SK-N-SH (cell line): ENCODE results near the gene ADAMTS3. TPM values are rescaled to one million over a fixed set of nuclear protein-coding genes. Genes with fewer than 3 reads are reported as not detected.

ENCODE experiments used
- CTCF ChIA-PET: fragments of 300-600, 350-600 bp; formaldehyde crosslinking; extraction: SDS; loops from one replicate; lab custom pipeline; 2021; lab: Yijun Ruan, JAX
- POLR2A ChIA-PET: fragments of 350-600 bp; sonication (Branson Sonifier 250); formaldehyde crosslinking; extraction: SDS; loops from one replicate; lab custom pipeline; 2020; ENCODE audit warnings: antibody characterized with exemption, inconsistent platforms; lab: Yijun Ruan, JAX
- DNase-seq: peaks from one replicate; pipeline ENCODE4 v3.0.0; 2012
- H2AFZ ChIP-seq: fragments of 200-600 bp; sonication (generic); 2 replicates; pipeline ENCODE4 v1.8.1; 2016; ENCODE audit warnings: antibody characterized with exemption, mild to moderate bottlenecking, low read depth
- H3F3A ChIP-seq: fragments of 200-600 bp; sonication (generic); replicated peaks from 2 replicates; pipeline ENCODE3; 2016; ENCODE audit warnings: antibody characterized with exemption, mild to moderate bottlenecking; ENCODE audit not compliant: insufficient read depth
- H3K27ac ChIP-seq, 2 experiments: fragments of 200-500 bp in 1 of 2; fragments of 200-600 bp in 1 of 2; sonication (Bioruptor generic) in 1 of 2; sonication (generic), shearing (Covaris generic) in 1 of 2; 2 replicates each; pipeline versions ENCODE4 v1.5.1 to v1.6.1; 2014 to 2016; ENCODE audit warnings: low read depth in 2 of 2, inconsistent platforms in 1 of 2, low read length in 1 of 2, mild to moderate bottlenecking in 1 of 2, mixed read lengths in 1 of 2
- H3K27me3 ChIP-seq: fragments of 200-600 bp; sonication (generic), shearing (Covaris generic); 2 replicates; pipeline ENCODE4 v1.6.1; 2016; ENCODE audit warnings: mixed run types; ENCODE audit not compliant: insufficient read depth
- H3K36me3 ChIP-seq, 2 experiments: fragments of 200-500 bp in 1 of 2; fragments of 200-600 bp in 1 of 2; sonication (Bioruptor generic) in 1 of 2; sonication (generic) in 1 of 2; replicated peaks in 1 of 2; 2 replicates each; pipeline versions ENCODE3 to v1.5.1; 2014 to 2016; ENCODE audit warnings: low read length in 1 of 2, mild to moderate bottlenecking in 1 of 2; ENCODE audit not compliant: insufficient read depth in 2 of 2, control insufficient read depth in 1 of 2
- H3K4me1 ChIP-seq, 2 experiments: fragments of 200-500 bp in 1 of 2; fragments of 200-600 bp in 1 of 2; sonication (Bioruptor generic) in 1 of 2; sonication (generic), shearing (Covaris generic) in 1 of 2; 2 replicates each; pipeline versions ENCODE4 v1.5.1 to v1.6.1; 2014 to 2016; ENCODE audit warnings: low read depth in 1 of 2, low read length in 1 of 2, mixed run types in 1 of 2; ENCODE audit not compliant: insufficient read depth in 2 of 2, control insufficient read depth in 1 of 2
- H3K4me2 ChIP-seq: fragments of 200-600 bp; sonication (generic), shearing (Covaris generic); 2 replicates; pipeline ENCODE4 v1.6.1; 2017; ENCODE audit warnings: mixed run types
- H3K4me3 ChIP-seq, 2 experiments: fragments of 200-500 bp in 1 of 2; fragments of 200-600 bp in 1 of 2; sonication (Bioruptor generic) in 1 of 2; sonication (generic), shearing (Covaris generic) in 1 of 2; 2 replicates each; pipeline versions ENCODE4 v1.5.1 to v1.8.1; 2014 to 2016; ENCODE audit warnings: low read depth in 2 of 2, inconsistent platforms in 1 of 2, low read length in 1 of 2, mild to moderate bottlenecking in 1 of 2, mixed read lengths in 1 of 2, moderate library complexity in 1 of 2
- H3K79me2 ChIP-seq: fragments of 200-600 bp; sonication (generic); 2 replicates; pipeline ENCODE4 v1.8.1; 2017; ENCODE audit warnings: mild to moderate bottlenecking; ENCODE audit not compliant: insufficient read depth
- H3K9ac ChIP-seq: fragments of 200-600 bp; sonication (generic); 2 replicates; pipeline ENCODE4 v1.6.1; 2017; ENCODE audit warnings: mixed run types
- H3K9me2 ChIP-seq: fragments of 200-600 bp; sonication (generic); 2 replicates; pipeline ENCODE4 v1.6.1; 2017; ENCODE audit warnings: mixed run types
- H3K9me3 ChIP-seq: fragments of 200-600 bp; sonication (generic); 2 replicates; pipeline ENCODE4 v1.6.1; 2017; ENCODE audit warnings: mixed run types, mild to moderate bottlenecking, moderate library complexity
- H4K20me1 ChIP-seq: fragments of 200-600 bp; sonication (generic); 2 replicates; pipeline ENCODE4 v1.6.1; 2017; ENCODE audit warnings: mild to moderate bottlenecking, mixed run types; ENCODE audit not compliant: insufficient read depth
- CHD2 ChIP-seq: fragments of 150-350 bp; IDR thresholded peaks from 2 replicates; pipeline ENCODE4 v1.6.1; 2018; ENCODE audit warnings: low read length; ENCODE audit not compliant: partially characterized antibody
- CTCF ChIP-seq: fragments of 200-600 bp; sonication (generic); IDR thresholded peaks from 2 replicates; pipeline ENCODE4 v1.6.1; 2017; ENCODE audit warnings: antibody characterized with exemption, mild to moderate bottlenecking, moderate library complexity
- EP300 ChIP-seq, 2 experiments: IDR thresholded peaks; 2 replicates each; pipeline versions ENCODE4 v1.4.0 to v1.6.1; 2012; ENCODE audit warnings: borderline replicate concordance in 1 of 2, low read depth in 1 of 2, low read length in 1 of 2
- EZH2phosphoT487 ChIP-seq: fragments of 200-600 bp; sonication (generic); IDR thresholded peaks from 2 replicates; pipeline ENCODE4 v1.6.1; 2017; ENCODE audit warnings: low read depth, mixed run types, mild to moderate bottlenecking, antibody characterized with exemption, moderate library complexity, borderline replicate concordance
- FOXM1 ChIP-seq: IDR thresholded peaks from 2 replicates; pipeline ENCODE4 v1.4.0; 2012; ENCODE audit warnings: low read depth, mild to moderate bottlenecking
- GABPA ChIP-seq: IDR thresholded peaks from 2 replicates; pipeline ENCODE4 v1.4.0; 2012; ENCODE audit warnings: low read depth, mild to moderate bottlenecking
- IRF3 ChIP-seq: fragments of 150-350 bp; IDR thresholded peaks from 2 replicates; pipeline ENCODE4 v1.6.1; 2016; ENCODE audit warnings: mild to moderate bottlenecking, low read depth, low read length
- MAX ChIP-seq: IDR thresholded peaks from 2 replicates; pipeline ENCODE4 v1.4.0; 2012; ENCODE audit warnings: low read depth
- MEF2A ChIP-seq: IDR thresholded peaks from 2 replicates; pipeline ENCODE4 v1.4.0; 2012; ENCODE audit warnings: low read depth, borderline replicate concordance
- NRF1 ChIP-seq: IDR thresholded peaks from 2 replicates; pipeline ENCODE4 v1.6.1; 2012; ENCODE audit warnings: low read depth, mild to moderate bottlenecking, low read length
- PBX3 ChIP-seq: IDR thresholded peaks from 2 replicates; pipeline ENCODE4; 2012
- POLR2AphosphoS5 ChIP-seq: IDR thresholded peaks from 2 replicates; pipeline ENCODE4 v1.6.1; 2012; ENCODE audit warnings: low read depth, low read length
- RAD21 ChIP-seq: IDR thresholded peaks from 2 replicates; pipeline ENCODE4 v1.6.1; 2012; ENCODE audit warnings: mild to moderate bottlenecking, low read length
- RFX5 ChIP-seq: IDR thresholded peaks from 2 replicates; pipeline ENCODE4 v1.6.1; 2012; ENCODE audit warnings: mild to moderate bottlenecking, improper control_type of control experiment, low read length
- RXRA ChIP-seq: IDR thresholded peaks from 2 replicates; pipeline ENCODE4 v1.4.0; 2012; ENCODE audit warnings: low read depth, mild to moderate bottlenecking, borderline replicate concordance
- TAF1 ChIP-seq: IDR thresholded peaks from 2 replicates; pipeline ENCODE4 v1.6.1; 2012; ENCODE audit warnings: low read depth, mild to moderate bottlenecking, low read length, moderate library complexity, borderline replicate concordance
- USF1 ChIP-seq: IDR thresholded peaks from 2 replicates; pipeline ENCODE4 v1.4.0; 2012; ENCODE audit warnings: low read depth, borderline replicate concordance
- USF2 ChIP-seq: fragments of 150-350 bp; IDR thresholded peaks from 2 replicates; pipeline ENCODE4 v1.6.1; 2017; ENCODE audit warnings: antibody characterized with exemption, low read length, low read depth, borderline replicate concordance
- polyA plus RNA-seq, 3 experiments: library from polyadenylated mRNA; depleted of rRNA; stranded (reverse); fragments of >200 nt; gene quantifications; 2 replicates each; pipeline ENCODE4 v1.2.3, GENCODE V29; 2012

Gene ADAMTS3
- polyA plus RNA-seq, 1 of the 3 experiments (the other 2 are of a cell fraction), result 0.99 TPM

- TF ChIP-seq CTCF (no peak), IRF3 (no peak), TAF1 (no peak), POLR2AphosphoS5 (no peak), GABPA (no peak), EP300 (IDR thresholded peaks at IDR 0.05; ENCODE audit: borderline replicate concordance in 1 of 2, low read depth in 1 of 2, low read length in 1 of 2) (peak in 1 of 2 experiments; percentile 50; a peak in 1 of 4 replicates), FOXM1 (no peak), MEF2A (no peak), NRF1 (no peak)
Observed at GRCh38 chr4:72377491-72378194, 191.4 kb downstream of the ADAMTS3 start (continued).

GRCh38 chr4:72376901-72377300 is 192.1 kb downstream of the ADAMTS3 start:
- H2AFZ ChIP-seq, result no peak overlapping the region
- no peak overlapping the region for H3K27ac ChIP-seq
- POLR2A ChIA-PET, result no interaction called here
- CTCF ChIA-PET, result interaction anchor here (1.1 kb wide), 1 partner anchor 20 kb away, joined by 3 read pairs; no protein-coding TSS in a partner anchor
- H3K9ac ChIP-seq, result no peak overlapping the region
- TF ChIP-seq EP300 (IDR thresholded peaks at IDR 0.05; ENCODE audit: borderline replicate concordance in 1 of 2, low read depth in 1 of 2, low read length in 1 of 2) (no peak), TAF1 (no peak), USF2 (no peak), GABPA (no peak), RAD21 (no peak), RFX5 (no peak), USF1 (no peak), CHD2 (no peak), RXRA (no peak), PBX3 (no peak), MAX (no peak), EZH2phosphoT487 (no peak), CTCF (no peak)
- TF ChIP-seq, all 33 proteins: peak for 0
- Histone ChIP-seq H3K9me3 (no peaks in the 10 kb centered on the region), H3K4me1 (peaks cover 0 to 28% of the 10 kb centered on the region in 2 experiments; a peak in 3 of 4 replicates), H3K36me3 (no peaks in the 10 kb centered on the region), H3K79me2 (no peaks in the 10 kb centered on the region), H3F3A (peaks cover 15% of the 10 kb centered on the region), H3K27me3 (no peaks in the 10 kb centered on the region), H3K4me3 (no peak overlapping the region), H3K4me2 (no peak overlapping the region), H3K9me2 (no peaks in the 10 kb centered on the region), H4K20me1 (no peaks in the 10 kb centered on the region)
- no peak for DNase-seq
